Breast epithelium (tissue), 4 donors: ENCODE results near the gene LOXL3. TPM values are rescaled to one million over a fixed set of nuclear protein-coding genes. Genes with fewer than 3 reads are reported as not detected.

Source experiments
- DNase-seq, 2 donors: peaks; one replicate each; pipeline ENCODE4 v3.0.0-alpha.2; 2019; ENCODE audit warnings: low spot score in 2 of 2
- H3K27ac ChIP-seq, 2 donors: fragments of 200-600 bp; sonication (generic) in 1 of 2; one replicate each; pipeline ENCODE4 v1.5.1; 2016 to 2019; ENCODE audit warnings: mild to moderate bottlenecking in 1 of 2
- H3K27me3 ChIP-seq, 2 donors: fragments of 200-600 bp; sonication (generic) in 1 of 2; one replicate each; pipeline versions ENCODE4 v1.5.1 to v1.6.0; 2017 to 2019; ENCODE audit warnings: control low read depth in 1 of 2, mild to moderate bottlenecking in 1 of 2
- H3K36me3 ChIP-seq: fragments of 200-600 bp; one replicate; pipeline ENCODE4 v1.5.1; 2019
- H3K4me1 ChIP-seq, 2 donors: fragments of 200-600 bp; sonication (generic); one replicate each; pipeline ENCODE4 v1.5.1; 2016 to 2019; ENCODE audit warnings: control low read depth in 1 of 2
- H3K4me3 ChIP-seq, 3 donors: fragments of 200-600 bp; sonication (generic); 1 replicate in 2 of 3; 2 replicates in 1 of 3; pipeline ENCODE4 v1.5.1; 2016 to 2019; ENCODE audit warnings: mild to moderate bottlenecking in 3 of 3, moderate library complexity in 2 of 3
- H3K9me3 ChIP-seq, 2 donors: fragments of 200-600 bp; sonication (generic) in 1 of 2; one replicate each; pipeline ENCODE4 v1.5.1; 2016 to 2019; ENCODE audit warnings: control low read depth in 1 of 2
- POLR2A ChIP-seq: fragments of 450-650 bp; IDR thresholded peaks from one replicate; pipeline ENCODE4 v1.6.1; 2016; ENCODE audit warnings: antibody characterized with exemption, mild to moderate bottlenecking, moderate library complexity
- POLR2AphosphoS5 ChIP-seq, 3 donors: sonication (generic); formaldehyde crosslinking; IDR thresholded peaks; one replicate each; pipeline ENCODE4 v1.6.1; 2017; ENCODE audit warnings: antibody characterized with exemption in 3 of 3
- intact Hi-C: fragments of 100-400 bp; cut with DNase I; formaldehyde crosslinking; loops from one replicate; pipeline ENCODE4 v1.15.1; 2023; ENCODE audit warnings: low total_unique reads
- total RNA-seq, 3 donors: library from RNA; depleted of rRNA; stranded (reverse); fragments of >200 nt; gene quantifications; one replicate each; pipeline ENCODE4 v1.1.0, GENCODE V29; 2016
- TF ChIP-seq, protein P1 (sequence below), 3 donors: fragments of 450-650 bp; IDR thresholded peaks; one replicate each; pipeline ENCODE4 v1.5.1; 2016 to 2017; ENCODE audit warnings: antibody characterized with exemption in 3 of 3, mild to moderate bottlenecking in 3 of 3, moderate library complexity in 3 of 3

Gene LOXL3
- total RNA-seq, 3 donors from 2014 or later = 3.7 to 7.8 (median 6.6) TPM

DNA sequence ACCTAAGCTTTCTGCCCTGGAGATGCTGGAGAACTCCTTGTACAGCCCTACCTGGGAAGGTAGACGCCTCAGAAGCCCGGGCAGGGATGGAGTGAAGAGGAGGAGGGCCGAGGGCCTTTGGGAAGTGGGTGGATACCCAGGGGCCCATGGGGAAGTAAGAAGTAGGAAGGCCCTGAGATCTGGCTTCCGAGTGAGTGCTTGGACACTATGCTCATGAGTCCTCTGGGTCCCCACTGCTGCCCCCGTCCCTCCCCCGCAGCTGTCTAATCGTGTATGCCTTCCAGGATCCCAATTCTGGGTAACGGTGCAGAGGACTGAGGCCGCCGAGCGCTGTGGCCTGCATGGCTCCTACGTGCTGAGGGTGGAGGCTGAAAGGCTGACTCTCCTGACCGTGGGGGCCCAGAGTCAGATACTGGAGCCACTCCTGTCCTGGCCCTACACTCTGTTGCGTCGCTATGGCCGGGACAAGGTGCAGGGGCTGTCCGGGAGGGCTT lies 1.9 kb upstream of the LOXL3 start:
- Histone ChIP-seq H3K36me3 (no peaks in the 10 kb centered on the region), H3K27me3 (no peaks in the 10 kb centered on the region), H3K27ac (peak overlapping the region in 1 of 2 donors; percentile 87), H3K4me3 (peak overlapping the region; percentile 73 to 83 (median 73)), H3K9me3 (no peaks in the 10 kb centered on the region), H3K4me1 (peaks cover 0 to 9% of the 10 kb centered on the region in 2 donors)
- intact Hi-C loops = loop anchor here (5.0 kb wide), 1 partner anchor 772 kb away; no protein-coding TSS in a partner anchor
- TF ChIP-seq POLR2A = no peak
- no peak for TF ChIP-seq POLR2AphosphoS5 (IDR thresholded peaks at IDR 0.05)
- TF ChIP-seq, protein P1, sequence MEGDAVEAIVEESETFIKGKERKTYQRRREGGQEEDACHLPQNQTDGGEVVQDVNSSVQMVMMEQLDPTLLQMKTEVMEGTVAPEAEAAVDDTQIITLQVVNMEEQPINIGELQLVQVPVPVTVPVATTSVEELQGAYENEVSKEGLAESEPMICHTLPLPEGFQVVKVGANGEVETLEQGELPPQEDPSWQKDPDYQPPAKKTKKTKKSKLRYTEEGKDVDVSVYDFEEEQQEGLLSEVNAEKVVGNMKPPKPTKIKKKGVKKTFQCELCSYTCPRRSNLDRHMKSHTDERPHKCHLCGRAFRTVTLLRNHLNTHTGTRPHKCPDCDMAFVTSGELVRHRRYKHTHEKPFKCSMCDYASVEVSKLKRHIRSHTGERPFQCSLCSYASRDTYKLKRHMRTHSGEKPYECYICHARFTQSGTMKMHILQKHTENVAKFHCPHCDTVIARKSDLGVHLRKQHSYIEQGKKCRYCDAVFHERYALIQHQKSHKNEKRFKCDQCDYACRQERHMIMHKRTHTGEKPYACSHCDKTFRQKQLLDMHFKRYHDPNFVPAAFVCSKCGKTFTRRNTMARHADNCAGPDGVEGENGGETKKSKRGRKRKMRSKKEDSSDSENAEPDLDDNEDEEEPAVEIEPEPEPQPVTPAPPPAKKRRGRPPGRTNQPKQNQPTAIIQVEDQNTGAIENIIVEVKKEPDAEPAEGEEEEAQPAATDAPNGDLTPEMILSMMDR (IDR thresholded peaks at IDR 0.05) = no peak
- no peak for DNase-seq

DNA sequence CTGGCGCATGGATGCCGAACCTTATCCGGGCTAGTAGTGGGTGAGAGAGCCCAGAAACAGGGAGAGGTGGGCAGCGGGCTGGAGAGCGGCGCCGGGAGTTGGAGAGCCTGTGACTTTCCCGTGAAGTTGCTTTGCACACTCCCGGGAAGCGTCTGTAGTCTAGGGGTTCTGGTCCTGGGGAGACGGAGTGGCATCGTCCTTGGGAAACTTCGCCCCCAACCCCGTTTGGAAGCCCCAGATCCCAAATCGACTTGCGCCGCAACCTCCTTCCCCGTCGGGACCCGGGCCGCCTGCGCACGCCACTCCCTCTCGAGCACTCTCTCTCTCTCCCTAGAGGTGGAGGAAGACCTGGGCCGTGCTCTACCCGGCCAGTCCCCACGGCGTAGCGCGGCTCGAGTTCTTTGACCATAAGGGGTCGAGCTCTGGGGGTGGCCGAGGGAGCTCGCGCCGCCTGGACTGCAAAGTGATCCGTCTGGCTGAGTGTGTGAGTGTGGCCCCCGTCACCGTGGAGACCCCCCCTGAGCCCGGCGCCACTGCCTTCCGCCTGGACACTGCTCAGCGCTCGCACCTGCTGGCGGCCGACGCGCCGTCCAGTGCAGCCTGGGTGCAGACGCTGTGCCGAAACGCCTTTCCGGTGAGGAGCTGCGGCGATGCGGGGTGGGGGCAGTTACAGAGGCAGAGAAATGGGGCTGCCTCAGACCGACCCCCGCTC lies 1.2 kb upstream of the LOXL3 start:
- TF ChIP-seq POLR2A = no peak
- TF ChIP-seq, protein P1 (IDR thresholded peaks at IDR 0.05) = no peak
- no peaks in the 10 kb centered on the region for H3K36me3 ChIP-seq
- no peaks in the 10 kb centered on the region for H3K27me3 ChIP-seq
- no peaks in the 10 kb centered on the region for H3K9me3 ChIP-seq
- H3K27ac ChIP-seq = peak overlapping the region; percentile 80 to 87
- H3K4me1 ChIP-seq = peaks cover 0 to 3% of the 10 kb centered on the region in 2 donors
- intact Hi-C loops = loop anchor here (5.0 kb wide), 3 partner anchors 562 to 1168 kb away; partner anchors contain the start of gene ALMS1
- peak overlapping the region; percentile 73 to 83 (median 73) for H3K4me3 ChIP-seq
- no peak for DNase-seq

DNA sequence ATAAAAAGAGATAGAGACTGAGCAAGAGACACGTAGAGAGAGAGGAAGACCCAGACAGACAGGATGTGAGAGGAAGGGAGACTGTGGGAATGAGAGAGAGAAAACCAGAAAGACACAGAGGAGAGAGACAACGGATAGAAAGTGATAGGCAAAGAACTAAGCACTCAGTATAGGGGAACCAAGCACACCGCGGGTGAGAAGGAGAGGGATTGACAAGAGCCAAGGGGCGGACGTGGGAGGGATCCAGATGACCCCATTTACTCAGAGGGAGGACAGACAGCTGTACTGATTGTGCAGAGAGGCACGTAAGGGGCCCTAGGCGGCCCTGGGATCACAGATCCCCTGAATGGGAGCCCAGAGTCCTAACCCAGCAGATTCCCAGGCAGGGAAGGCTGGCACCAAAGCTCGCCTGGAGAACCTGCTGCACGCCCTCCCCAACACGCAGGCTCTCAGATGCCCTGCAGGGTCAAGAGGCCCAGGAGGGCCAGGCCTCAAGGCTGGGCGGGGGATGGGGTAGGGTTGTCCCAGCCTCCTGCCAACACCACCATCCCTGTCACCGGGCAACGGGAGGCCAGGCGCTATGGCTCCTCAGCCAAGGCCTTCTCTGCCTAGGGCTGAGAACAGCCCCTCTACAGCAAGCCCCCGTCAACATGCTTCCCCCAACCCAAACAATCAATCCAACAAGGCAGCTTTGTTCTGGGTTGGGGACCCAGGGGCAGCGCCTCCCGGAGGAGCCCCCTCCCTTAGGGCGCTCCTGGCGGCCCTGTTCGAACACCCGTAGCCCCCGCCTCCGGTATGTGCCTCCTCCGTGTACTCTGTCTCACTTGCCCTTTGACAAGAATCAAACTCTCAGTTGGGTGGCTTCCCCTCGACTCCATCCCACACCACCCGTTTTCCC lies 579 bp downstream of the LOXL3 start:
- intact Hi-C loops = loop anchor here (5.0 kb wide), 2 partner anchors 564 to 1166 kb away; partner anchors contain the start of gene ALMS1
- H3K4me1 ChIP-seq = no peaks in the 10 kb centered on the region
- no peaks in the 10 kb centered on the region for H3K9me3 ChIP-seq
- no peaks in the 10 kb centered on the region for H3K27me3 ChIP-seq
- H3K4me3 ChIP-seq = peak overlapping the region; percentile 73 to 83 (median 73)
- DNase-seq = no peak
- TF ChIP-seq, protein P1 (IDR thresholded peaks at IDR 0.05) = no peak
- TF ChIP-seq POLR2AphosphoS5 (IDR thresholded peaks at IDR 0.05) = no peak
- no peak for TF ChIP-seq POLR2A
- no peaks in the 10 kb centered on the region for H3K36me3 ChIP-seq
- peak overlapping the region; percentile 30 to 87 for H3K27ac ChIP-seq

DNA sequence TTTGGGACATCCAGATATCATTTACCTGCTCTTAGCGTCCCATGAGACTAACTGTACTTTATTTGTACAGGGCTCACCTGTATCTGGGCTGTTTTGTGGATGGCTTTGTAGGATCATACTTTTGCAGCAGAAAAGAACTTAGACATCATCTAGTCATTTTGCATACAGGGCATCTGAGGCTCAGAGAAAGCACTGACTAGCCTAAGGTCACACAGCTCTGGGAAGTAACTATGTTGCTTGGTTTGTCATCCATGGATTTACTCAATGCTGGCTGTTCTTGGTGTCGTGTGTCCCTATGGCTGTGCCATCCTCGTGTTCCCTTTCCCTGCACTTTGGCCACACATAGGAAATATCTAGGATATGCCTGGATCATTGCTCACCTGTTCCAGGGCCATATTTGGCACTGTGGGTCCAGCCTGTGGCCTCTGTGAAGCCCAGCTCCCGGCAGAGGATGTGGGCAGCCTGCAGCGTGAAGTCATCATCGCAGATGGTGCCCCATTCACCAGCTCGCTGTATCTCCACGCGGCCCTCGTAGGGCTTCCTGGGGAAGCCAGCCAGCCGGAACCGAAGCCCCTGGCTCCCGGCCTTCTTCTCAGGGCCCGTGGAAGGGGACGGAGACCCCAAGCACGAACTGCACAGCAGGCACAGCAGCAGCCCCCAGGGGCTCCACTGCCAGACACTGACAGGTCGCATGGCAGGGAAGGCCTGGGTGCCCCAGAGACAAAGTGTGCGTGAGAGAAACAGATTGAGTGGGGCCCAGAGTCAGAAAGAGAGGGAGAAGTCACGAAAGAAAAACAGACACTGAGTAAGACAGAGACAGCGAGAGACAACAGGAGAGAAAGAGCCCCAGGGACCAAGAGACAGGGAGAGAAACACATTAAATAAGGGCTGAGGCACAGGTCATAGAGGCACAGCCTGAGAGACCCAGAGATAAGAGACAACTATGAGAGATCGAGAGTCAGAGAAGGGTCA lies 1.5 kb downstream of the LOXL3 start:
- intact Hi-C loops = loop anchor here (5.0 kb wide), 2 partner anchors 565 to 1165 kb away; partner anchors contain the start of gene ALMS1
- no peak overlapping the region for H3K4me3 ChIP-seq
- no peaks in the 10 kb centered on the region for H3K4me1 ChIP-seq
- TF ChIP-seq, protein P1 (IDR thresholded peaks at IDR 0.05) = no peak
- TF ChIP-seq POLR2AphosphoS5 (IDR thresholded peaks at IDR 0.05) (no peak), POLR2A (no peak)
- H3K27me3 ChIP-seq = no peaks in the 10 kb centered on the region
- no peak for DNase-seq
- no peak overlapping the region for H3K27ac ChIP-seq
- H3K36me3 ChIP-seq = no peaks in the 10 kb centered on the region
- no peaks in the 10 kb centered on the region for H3K9me3 ChIP-seq
